Liver (tissue), 9 donors: Measurements from ENCODE around the gene RAD51B. TPM values are rescaled to one million over a fixed set of nuclear protein-coding genes. Genes with fewer than 3 reads are reported as not detected.

ENCODE experiments used
- DNase-seq: peaks from one replicate; pipeline ENCODE4 v3.0.0-alpha.2; 2017; ENCODE audit warnings: low spot score
- H3K27ac ChIP-seq, 2 donors: one replicate each; pipeline ENCODE4 v1.7.0; 2013; ENCODE audit warnings: inconsistent platforms in 2 of 2, low read length in 2 of 2, control low read depth in 1 of 2, low read depth in 1 of 2, mild to moderate bottlenecking in 1 of 2
- H3K27me3 ChIP-seq, 4 donors: one replicate each; pipeline versions ENCODE4 v1.6.1 to v1.7.0; 2013; ENCODE audit warnings: low read length in 3 of 4, inconsistent platforms in 1 of 4, mild to moderate bottlenecking in 1 of 4, moderate library complexity in 1 of 4; ENCODE audit not compliant: control insufficient read depth in 4 of 4, insufficient read depth in 4 of 4
- H3K36me3 ChIP-seq, 4 donors: one replicate each; pipeline versions ENCODE4 v1.6.1 to v1.7.0; 2013; ENCODE audit warnings: low read length in 3 of 4, mild to moderate bottlenecking in 3 of 4, low read depth in 1 of 4, moderate library complexity in 1 of 4; ENCODE audit not compliant: control insufficient read depth in 4 of 4, insufficient read depth in 3 of 4
- H3K4me1 ChIP-seq, 4 donors: one replicate each; pipeline versions ENCODE4 v1.6.1 to v1.7.0; 2013; ENCODE audit warnings: low read length in 3 of 4, mild to moderate bottlenecking in 3 of 4, moderate library complexity in 1 of 4; ENCODE audit not compliant: control insufficient read depth in 4 of 4, insufficient read depth in 4 of 4
- H3K4me3 ChIP-seq, 3 donors: one replicate each; pipeline versions ENCODE4 v1.6.1 to v1.7.0; 2013; ENCODE audit warnings: low read length in 3 of 3, control low read depth in 1 of 3, low read depth in 1 of 3, mild to moderate bottlenecking in 1 of 3
- H3K9ac ChIP-seq, 2 donors: one replicate each; pipeline ENCODE4 v1.7.0; 2013; ENCODE audit warnings: low read length in 2 of 2, mild to moderate bottlenecking in 2 of 2, moderate library complexity in 2 of 2, control low read depth in 1 of 2, low read depth in 1 of 2
- H3K9me3 ChIP-seq, 4 donors: one replicate each; pipeline versions ENCODE4 v1.6.1 to v1.7.0; 2013; ENCODE audit warnings: low read length in 3 of 4; ENCODE audit not compliant: control insufficient read depth in 4 of 4
- ATF3 ChIP-seq: IDR thresholded peaks from 2 replicates; pipeline ENCODE4 v1.6.1; 2016; ENCODE audit warnings: antibody characterized with exemption
- CTCF ChIP-seq: fragments of 150-350 bp; IDR thresholded peaks from 2 replicates; pipeline ENCODE4 v1.5.1; 2017; ENCODE audit warnings: improper control_type of control experiment, low read depth, low read length; ENCODE audit not compliant: missing input control
- EGR1 ChIP-seq, 2 donors: IDR thresholded peaks; 2 replicates each; pipeline ENCODE4 v1.6.1; 2016 to 2018; ENCODE audit warnings: antibody characterized with exemption in 2 of 2, low read depth in 2 of 2
- FOXA1 ChIP-seq: IDR thresholded peaks from 2 replicates; pipeline ENCODE4 v1.6.1; 2016; ENCODE audit warnings: antibody characterized with exemption
- FOXA2 ChIP-seq: IDR thresholded peaks from 2 replicates; pipeline ENCODE4 v1.6.1; 2016; ENCODE audit warnings: antibody characterized with exemption
- GABPA ChIP-seq, 2 donors: IDR thresholded peaks in 1 of 2; conservative IDR thresholded peaks in 1 of 2; 2 replicates each; pipeline ENCODE4 v1.6.1; 2016; ENCODE audit warnings: antibody characterized with exemption in 2 of 2, mild to moderate bottlenecking in 1 of 2, moderate library complexity in 1 of 2
- HNF4A ChIP-seq, 2 donors: conservative IDR thresholded peaks; 2 replicates each; pipeline ENCODE4 v1.6.1; 2016; ENCODE audit warnings: antibody characterized with exemption in 2 of 2, mild to moderate bottlenecking in 2 of 2
- HNF4G ChIP-seq: IDR thresholded peaks from 2 replicates; pipeline ENCODE4 v1.6.1; 2016; ENCODE audit warnings: antibody characterized with exemption
- JUND ChIP-seq, 2 donors: IDR thresholded peaks; 2 replicates each; pipeline ENCODE4 v1.6.1; 2016; ENCODE audit warnings: antibody characterized with exemption in 2 of 2
- MAX ChIP-seq: IDR thresholded peaks from 2 replicates; pipeline ENCODE4 v1.6.1; 2016; ENCODE audit warnings: antibody characterized with exemption
- RAD21 ChIP-seq, 2 donors: IDR thresholded peaks; 2 replicates each; pipeline ENCODE4 v1.6.1; 2016; ENCODE audit warnings: antibody characterized with exemption in 2 of 2, mild to moderate bottlenecking in 2 of 2
- REST ChIP-seq: IDR thresholded peaks from 2 replicates; pipeline ENCODE4 v1.6.1; 2016; ENCODE audit warnings: antibody characterized with exemption, mild to moderate bottlenecking
- RXRA ChIP-seq, 2 donors: IDR thresholded peaks; 2 replicates each; pipeline ENCODE4 v1.6.1; 2017 to 2018; ENCODE audit warnings: antibody characterized with exemption in 2 of 2, mild to moderate bottlenecking in 1 of 2
- SP1 ChIP-seq: IDR thresholded peaks from 2 replicates; pipeline ENCODE4 v1.6.1; 2018; ENCODE audit warnings: antibody characterized with exemption, mild to moderate bottlenecking
- TAF1 ChIP-seq: conservative IDR thresholded peaks from 2 replicates; pipeline ENCODE4 v1.6.1; 2016; ENCODE audit warnings: antibody characterized with exemption, mild to moderate bottlenecking
- YY1 ChIP-seq: IDR thresholded peaks from 2 replicates; pipeline ENCODE4 v1.6.1; 2016; ENCODE audit warnings: antibody characterized with exemption, mild to moderate bottlenecking
- ZBTB33 ChIP-seq: IDR thresholded peaks from 2 replicates; pipeline ENCODE4 v1.6.1; 2016; ENCODE audit warnings: antibody characterized with exemption
- WGBS: extraction: QIAGEN DNeasy Blood & Tissue Kit; methylation state at CpG from one replicate; pipeline ENCODE4 v1.1.7; 2013; 5-methylcytosine and 5-hydroxymethylcytosine counted together
- polyA plus RNA-seq, 2 donors: library from polyadenylated mRNA; stranded (reverse) in 1 of 2; unstranded in 1 of 2; fragments of 200-250 nt in 1 of 2; fragments of >200 nt in 1 of 2; fragmentation: Nextera tagmentation in 1 of 2; extraction: Ambion mirVana in 1 of 2; gene quantifications; one replicate each; pipeline versions ENCODE4 v1.2.1 to v1.2.3, GENCODE V29; 2013 to 2015
- total RNA-seq, 2 donors: library from RNA; depleted of rRNA; stranded (reverse); fragments of >200 nt; gene quantifications; one replicate each; pipeline ENCODE4 v1.2.3, GENCODE V29; 2014
- donor health status: healthy.
- donor health status: healthy.
- donor health status: healthy.
- donor health status: healthy.
- donor health status: healthy.

Gene RAD51B
- total and polyA plus RNA-seq, 4 donors, result 0.81 to 12.9 (median 2.4) TPM

GRCh38 chr14:68364792-68365192 is 545.2 kb downstream of the RAD51B start:
- Histone ChIP-seq H3K36me3 (no peaks in the 10 kb centered on the region), H3K27ac (peak overlapping the region in 1 of 2 donors; percentile 56), H3K9ac (no peak overlapping the region), H3K4me1 (peaks cover 0 to 3% (median 0%) of the 10 kb centered on the region in 4 donors), H3K4me3 (no peak overlapping the region), H3K27me3 (no peaks in the 10 kb centered on the region), H3K9me3 (no peaks in the 10 kb centered on the region)
- no peak for TF ChIP-seq SP1
- WGBS, result 87% methylated on average over 6 of the region's 6 CpGs
- DNase-seq, result no peak

GRCh38 chr14:68365228-68365627 is 545.6 kb downstream of the RAD51B start:
- no peaks in the 10 kb centered on the region for H3K36me3 ChIP-seq
- 95% methylated on average over 3 of the region's 3 CpGs for WGBS
- TF ChIP-seq MAX (no peak), ZBTB33 (no peak), HNF4A (conservative IDR thresholded peaks at IDR 0.05) (no peak), FOXA2 (no peak), YY1 (no peak), RAD21 (IDR thresholded peaks at IDR 0.05) (no peak), SP1 (no peak), GABPA (IDR thresholded peaks at IDR 0.05 in 1 of 2, conservative IDR thresholded peaks at IDR 0.05 in 1 of 2) (no peak), HNF4G (no peak), FOXA1 (no peak), JUND (IDR thresholded peaks at IDR 0.05) (no peak), EGR1 (IDR thresholded peaks at IDR 0.05; ENCODE audit: low read depth in 2 of 2) (no peak), REST (no peak), ATF3 (no peak), RXRA (IDR thresholded peaks at IDR 0.05) (no peak), TAF1 (no peak), CTCF (no peak)
- H3K9me3 ChIP-seq, result no peaks in the 10 kb centered on the region
- H3K4me1 ChIP-seq, result peaks cover 0 to 3% (median 0%) of the 10 kb centered on the region in 4 donors
- H3K27me3 ChIP-seq, result no peaks in the 10 kb centered on the region
- H3K4me3 ChIP-seq, result no peak overlapping the region
- peak overlapping the region in 1 of 2 donors; percentile 56 for H3K27ac ChIP-seq
- no peak for DNase-seq
- H3K9ac ChIP-seq, result no peak overlapping the region
